GF-D8 (cell line): ENCODE data around the gene SLC6A6.

Experiments used
- DNase-seq: peaks from one replicate; lab custom pipeline; 2025; lab: John Stamatoyannopoulos, UW

SLC6A6 gene

DNA sequence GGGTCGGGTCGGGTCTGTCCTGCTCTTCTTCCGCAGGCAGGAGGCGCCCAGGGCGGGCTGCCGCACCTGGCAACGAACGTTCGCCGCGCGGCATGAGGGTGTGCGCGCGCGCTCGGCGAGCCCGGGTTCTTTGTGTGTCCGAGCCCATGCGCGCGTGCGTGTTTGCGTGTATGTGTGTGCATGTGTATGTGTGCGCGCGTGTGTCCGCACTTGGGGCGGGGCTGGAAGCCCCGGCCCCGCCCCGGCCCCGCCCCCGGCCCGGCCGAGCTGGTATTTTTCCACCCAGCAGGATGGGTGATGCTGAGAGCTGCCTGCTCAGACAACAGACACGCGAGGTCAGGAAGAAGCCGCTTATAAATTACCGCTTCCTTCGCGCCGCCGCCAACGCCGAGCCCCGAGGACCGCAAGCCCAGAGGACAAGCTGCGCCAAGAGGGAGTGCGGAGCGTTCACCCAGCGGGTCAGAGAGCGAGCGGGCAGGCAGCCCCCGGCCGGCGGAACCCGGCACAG lies at the start of gene SLC6A6:
SLC6A6 (plus strand) TSS at position 303 of the 508 bp plus-strand sequence. CDS start 41,029 bp downstream, outside the sequence.
- DNase-seq: peak; percentile 76

DNA sequence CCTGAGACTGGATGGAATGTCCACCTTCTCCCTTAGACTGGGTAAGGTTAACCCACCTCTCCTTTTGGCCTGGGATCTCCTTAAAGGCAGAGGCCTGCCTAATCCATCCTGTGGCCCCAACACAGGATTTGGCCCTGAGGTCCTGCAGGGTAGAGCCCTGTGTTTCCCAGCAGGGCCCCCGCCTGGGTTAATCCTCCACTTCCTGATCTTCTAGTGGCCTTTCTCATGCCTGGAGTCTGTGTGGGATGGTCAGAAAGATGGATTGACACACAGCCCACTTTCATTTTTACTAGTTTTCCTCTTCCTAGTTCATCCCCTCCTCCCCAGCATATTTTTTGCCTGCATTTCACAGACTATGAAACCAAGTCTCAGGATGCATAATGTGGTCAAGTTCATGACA lies 48.9 kb upstream of the SLC6A6 start:
- no peak for DNase-seq

DNA sequence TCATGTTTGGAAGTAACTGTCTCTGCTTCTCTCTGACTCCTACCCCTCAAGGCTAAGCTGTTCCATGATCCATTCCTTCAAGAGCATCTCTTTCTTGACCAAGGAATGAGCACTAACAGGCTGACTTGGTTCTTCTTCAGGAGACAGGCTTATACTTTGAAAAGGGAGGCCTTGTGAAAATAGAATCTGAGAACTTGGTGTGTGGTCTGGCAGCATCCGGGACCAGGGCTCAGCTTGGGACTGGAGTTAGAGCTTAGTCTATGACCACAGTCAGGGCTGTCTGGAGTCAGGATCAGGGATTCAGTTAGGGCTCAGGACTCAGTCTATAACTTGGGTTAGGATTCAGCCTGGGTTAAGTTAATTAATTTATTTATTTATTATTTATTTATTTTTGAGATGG lies 44.9 kb upstream of the SLC6A6 start:
- DNase-seq: no peak

DNA sequence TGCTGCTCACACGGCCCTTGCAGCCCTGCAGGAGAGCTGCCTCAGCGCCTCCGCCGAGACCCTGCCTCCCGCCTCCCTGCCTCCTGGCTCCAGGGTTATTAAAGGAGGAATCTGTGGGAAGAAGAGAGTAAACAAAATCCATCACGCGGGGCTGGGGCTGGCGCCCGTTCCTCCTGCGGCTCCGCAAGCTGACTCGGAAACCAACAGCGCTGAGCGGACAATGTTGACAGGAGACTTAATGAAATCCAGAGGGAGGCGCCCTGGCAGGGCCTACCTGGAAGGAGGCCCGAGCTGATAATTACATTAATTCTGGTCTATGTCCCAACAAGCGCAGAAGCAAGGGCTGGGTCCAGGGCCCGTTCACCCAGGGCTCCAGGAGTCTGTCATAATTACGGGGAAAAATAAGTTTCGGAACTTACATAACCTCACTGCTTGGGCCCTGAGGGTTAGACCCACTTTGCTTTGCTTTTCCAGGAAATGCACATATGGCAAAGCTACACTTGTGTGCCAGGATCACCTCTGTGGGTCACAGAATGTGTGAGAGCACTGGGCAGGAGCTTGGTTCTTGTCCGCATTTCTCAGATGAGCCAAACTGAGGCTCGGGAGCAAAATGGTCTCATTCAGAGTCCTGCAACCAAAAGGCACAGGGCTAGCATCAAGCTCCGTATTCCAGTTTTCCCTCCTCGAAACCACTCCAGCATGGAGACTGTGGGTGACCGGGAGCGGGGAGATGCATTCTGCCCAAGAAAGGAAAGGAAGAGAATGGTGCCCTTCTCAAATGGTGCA lies 43.8 kb upstream of the SLC6A6 start:
- DNase-seq: no peak

DNA sequence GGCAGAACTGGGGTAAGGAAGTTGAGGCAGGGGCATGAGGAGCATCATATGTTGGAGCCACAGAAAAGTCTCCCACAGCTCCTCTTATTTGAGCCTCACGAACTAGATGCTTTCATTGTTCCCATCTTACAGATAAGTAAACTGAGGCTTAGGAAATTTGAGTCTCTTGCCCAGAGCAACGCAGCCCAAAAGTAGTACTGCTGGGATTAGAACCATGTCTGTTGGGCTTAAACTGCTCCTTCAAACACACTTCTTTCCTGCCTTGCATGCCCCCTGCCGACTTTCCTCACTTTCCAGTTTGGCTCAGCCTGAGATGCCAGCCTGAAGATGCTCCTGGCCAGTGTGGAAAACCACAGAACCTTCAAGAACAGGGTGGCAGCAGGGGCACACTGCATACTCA lies 43.1 kb upstream of the SLC6A6 start:
- DNase-seq: no peak

DNA sequence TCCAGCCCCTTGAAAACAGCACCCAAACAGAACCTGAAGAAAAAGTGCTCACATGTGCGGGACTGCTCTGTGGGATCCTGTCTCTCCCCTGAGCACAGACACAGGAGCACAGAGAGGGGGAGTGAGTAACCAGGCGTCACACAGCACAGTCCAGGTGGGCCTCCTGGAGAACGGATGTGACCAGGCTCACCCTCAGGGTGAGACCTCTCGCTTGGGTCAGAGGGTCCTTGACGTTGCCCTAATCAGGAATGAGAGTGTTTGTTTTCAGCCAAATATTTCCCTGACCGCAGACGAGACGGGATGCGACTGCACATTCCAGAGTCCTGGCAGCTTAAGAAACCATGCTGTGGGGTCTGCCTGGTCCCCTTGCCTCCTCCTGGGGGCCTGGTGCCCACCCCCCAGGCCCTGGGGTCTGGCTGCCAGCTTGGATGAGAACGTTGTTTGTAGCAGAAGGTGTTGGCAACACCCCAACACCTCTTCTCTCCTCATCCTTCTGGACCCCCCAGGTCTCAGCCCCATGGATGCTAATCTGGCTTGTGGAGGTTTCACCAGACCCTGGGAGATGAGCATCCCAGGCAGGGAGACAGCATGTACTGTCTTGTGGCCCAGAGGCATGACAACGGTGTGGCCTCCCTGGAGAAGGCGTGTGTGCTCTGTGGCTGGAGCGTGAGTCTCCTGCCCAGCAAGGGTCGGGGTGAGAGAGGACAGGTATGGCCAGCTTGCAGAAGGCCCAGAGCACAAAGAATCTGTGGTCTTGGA lies 42.1 kb upstream of the SLC6A6 start:
- no peak for DNase-seq

DNA sequence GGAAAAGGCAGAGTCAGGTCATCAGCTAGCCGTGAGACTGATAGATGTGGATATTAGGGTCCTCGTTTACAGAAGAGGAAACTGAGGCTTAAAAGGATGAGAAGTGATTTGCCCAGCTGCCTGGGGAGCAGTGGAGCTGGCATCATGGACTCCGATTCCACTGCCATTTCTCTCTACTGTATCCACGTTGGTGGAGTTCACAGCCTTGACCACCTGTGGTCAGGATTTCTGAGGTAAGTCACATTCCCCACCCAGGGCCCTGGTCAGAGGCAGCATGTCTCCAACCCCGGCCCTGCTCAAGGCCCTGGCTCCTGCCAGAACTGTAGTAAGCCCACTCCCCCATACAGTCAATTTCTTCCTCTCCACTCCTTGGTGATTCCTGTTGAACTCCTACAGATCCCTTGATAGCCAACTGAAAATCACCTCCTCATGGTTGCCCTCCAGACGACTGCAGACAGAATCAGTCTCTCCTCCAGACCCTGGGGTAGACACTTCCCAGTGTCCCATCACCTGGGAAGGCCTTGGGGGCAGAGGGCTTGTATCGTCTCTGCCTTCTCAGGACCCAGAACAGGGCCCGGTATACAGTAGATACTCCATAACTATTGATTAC lies 41.2 kb upstream of the SLC6A6 start:
- no peak for DNase-seq

DNA sequence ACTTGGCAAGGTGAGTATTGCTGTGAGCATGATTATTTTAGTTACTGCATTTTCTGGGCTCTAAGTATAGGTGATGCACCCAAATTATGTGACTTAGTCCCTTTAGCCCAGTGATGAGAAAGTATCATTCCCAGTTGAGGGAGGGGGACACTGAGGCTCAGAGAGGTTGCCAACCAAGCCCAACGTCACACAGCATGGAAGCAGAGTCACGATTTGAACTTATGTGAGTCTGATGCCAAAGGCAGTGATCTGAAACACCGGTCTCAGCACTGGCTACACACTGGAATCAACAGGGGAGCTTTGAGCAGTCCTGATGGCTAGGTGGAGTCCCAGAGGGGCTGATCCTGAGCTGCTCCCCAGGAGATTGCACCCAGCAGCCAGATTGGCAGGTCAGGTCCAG lies 39.5 kb upstream of the SLC6A6 start:
- DNase-seq: no peak

DNA sequence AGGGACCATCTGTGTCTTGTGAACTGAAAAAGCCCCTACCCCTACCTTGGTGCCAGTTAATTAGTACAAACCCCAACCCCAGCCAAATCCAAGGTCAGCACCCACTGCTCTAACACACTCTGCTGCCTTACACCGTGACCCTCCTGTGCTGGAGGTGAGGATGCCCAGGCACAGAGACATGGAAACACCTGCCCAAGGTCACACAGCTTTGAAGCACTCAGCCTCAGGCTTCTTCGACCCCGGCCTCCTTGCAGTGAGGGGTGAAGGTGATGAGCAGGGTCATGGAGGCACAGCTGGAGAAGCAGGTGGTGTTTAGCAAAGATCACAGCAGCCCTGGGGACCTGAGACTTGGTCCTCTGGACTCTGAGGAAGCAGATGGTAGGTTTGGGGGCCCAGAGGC lies 39.0 kb upstream of the SLC6A6 start:
- DNase-seq: no peak

DNA sequence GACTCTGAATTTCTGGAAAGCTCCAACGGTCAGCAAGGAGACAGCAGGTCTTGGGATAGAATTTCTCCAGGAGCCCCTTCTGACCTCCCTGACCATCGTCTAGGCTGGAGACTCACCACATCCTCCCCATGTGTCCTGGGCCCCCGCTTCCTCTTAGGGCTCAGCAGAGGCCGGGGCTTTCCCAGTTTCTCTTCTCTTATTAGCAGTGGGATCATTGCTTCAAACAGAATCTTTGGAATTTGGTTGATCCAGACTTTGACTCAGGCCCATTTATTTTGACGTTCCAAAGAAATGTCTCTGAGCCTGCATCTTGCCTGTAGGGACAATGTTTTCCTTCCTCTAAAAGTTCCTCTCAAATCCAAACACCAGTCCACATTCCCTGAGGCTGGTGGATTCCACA lies 38.4 kb upstream of the SLC6A6 start:
- DNase-seq: no peak

DNA sequence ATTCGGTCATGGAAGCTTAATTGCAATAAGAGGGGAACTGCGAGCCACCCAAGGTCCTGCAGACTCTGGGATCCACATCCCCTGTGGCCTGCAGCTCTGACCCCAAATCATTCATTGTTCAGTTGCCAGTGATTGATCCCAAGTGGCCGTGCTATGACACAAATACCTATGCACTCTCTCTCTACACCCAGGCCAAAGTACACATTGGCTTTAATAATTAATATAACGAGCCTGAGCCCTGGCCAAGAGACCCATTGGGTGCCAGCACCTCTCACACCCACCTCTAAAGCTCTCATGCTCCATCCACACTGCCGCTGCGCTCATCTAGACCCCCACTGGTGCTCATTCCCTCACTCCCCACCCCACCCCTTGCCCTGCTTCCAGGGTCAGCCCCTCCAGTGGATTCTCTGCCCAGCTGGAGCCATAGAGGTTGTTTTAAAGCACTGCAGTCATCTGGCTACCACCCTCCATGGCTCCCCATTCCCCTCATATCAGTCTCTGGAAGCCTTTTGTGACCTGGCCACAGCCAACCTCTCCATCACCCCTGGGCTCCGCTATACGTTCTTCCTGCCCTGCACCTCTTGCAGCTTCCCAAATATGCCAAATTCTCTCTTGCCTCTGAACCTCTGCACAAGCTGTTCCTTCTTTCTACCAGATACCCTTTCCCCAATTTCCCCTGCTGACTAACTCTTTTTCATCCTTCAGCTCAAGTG lies 37.7 kb upstream of the SLC6A6 start:
- DNase-seq: no peak

DNA sequence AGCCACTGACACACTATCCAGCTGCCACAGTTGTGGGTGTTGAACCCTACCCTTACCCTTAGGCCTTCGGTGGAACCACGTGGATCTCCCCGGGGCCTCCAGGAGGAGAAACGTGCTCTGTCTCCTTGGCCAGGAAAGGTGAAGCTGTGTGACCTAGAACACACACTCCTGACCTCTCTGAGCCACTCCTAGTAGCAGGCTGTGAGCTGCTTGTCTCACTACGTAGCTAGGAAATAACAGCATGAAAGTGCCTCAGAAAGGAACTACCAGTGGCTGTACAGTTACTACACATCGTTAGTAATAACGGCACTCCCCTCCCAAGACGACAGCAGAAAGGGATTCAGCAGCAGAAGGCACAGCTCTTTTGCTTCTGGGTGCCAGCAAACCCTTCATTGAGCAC lies 36.2 kb upstream of the SLC6A6 start:
- no peak for DNase-seq

DNA sequence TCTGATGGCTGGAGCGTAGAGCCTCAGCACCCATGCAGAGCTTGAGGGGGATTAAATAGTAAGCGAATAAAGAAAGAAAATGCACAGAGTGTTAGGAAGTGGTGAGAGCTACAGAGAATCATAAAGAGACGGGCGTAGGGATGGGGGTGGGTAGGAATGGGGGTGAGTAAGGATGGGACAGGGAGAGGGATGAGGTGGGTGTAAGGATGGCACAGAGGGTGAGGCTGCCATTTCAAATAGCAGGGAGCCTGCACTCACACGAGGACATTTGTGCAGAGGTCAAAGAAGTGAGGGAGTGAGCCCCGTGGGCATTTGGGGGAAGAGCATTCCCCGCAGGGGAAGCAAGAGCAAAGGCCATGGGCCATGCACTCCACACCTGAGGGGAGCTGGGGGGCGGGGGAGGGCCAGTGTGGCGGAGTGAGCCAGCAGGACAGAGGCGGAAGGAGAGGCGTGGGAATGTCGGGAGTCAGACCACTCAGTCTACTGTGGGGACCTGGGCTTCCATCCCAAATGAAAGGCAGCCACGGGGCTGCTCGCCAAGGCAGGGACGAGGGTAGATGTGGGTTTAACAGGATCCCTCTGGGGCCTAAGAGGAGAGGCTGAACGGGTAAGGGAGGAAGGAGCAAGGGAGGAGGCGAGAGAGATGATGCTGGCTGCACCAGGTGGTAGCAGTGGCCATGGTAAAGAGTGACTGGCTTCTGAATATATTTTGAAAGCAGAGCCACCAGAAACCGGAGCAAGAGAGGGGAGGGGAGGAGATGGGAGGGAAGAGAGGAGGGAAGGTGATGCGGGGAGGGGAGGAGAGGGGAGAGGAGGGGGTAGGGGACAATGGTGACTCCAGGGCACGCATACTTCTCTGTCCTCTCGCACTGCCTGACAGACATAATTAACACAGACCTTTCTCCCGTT lies 35.2 kb upstream of the SLC6A6 start:
- DNase-seq: no peak

DNA sequence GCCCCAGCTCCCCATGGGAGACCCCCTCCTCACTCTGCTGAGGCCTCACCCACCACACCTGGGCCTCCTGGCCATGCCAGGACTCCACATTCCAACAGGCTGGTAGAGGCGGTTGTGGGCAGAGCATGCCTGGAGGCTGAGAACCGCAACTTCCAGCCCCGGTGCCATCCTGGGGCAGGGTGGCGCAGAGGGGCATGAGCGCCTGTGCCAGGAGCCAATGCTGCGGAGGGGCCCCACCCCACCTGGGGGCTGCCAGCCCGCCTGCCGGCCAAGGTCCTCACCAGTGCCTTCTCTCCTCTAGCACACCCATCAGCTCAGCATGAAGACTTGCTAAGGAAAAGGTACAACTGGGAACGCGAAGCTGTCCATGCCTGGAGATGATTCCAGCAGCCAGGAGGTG lies 34.3 kb upstream of the SLC6A6 start:
- DNase-seq: no peak

DNA sequence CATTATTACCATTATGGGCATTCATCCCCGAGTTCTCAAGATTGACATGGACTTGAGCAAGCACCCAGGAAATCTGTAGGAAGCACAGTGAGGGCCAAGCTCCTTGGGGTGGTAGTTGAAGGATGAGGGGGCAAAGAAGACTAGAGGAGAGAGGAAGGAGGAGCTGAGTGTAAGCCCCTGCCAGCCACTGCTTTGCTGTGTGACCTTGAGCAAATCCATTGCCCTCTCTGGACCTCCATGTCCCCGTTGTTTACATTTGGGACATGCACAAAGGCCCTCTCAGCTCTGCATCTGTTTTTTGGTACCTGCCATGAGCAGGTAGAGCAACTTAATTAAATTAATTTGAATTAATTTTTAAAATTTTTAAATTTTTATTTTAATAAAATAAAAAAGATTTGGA lies 33.5 kb upstream of the SLC6A6 start:
- DNase-seq: no peak

DNA sequence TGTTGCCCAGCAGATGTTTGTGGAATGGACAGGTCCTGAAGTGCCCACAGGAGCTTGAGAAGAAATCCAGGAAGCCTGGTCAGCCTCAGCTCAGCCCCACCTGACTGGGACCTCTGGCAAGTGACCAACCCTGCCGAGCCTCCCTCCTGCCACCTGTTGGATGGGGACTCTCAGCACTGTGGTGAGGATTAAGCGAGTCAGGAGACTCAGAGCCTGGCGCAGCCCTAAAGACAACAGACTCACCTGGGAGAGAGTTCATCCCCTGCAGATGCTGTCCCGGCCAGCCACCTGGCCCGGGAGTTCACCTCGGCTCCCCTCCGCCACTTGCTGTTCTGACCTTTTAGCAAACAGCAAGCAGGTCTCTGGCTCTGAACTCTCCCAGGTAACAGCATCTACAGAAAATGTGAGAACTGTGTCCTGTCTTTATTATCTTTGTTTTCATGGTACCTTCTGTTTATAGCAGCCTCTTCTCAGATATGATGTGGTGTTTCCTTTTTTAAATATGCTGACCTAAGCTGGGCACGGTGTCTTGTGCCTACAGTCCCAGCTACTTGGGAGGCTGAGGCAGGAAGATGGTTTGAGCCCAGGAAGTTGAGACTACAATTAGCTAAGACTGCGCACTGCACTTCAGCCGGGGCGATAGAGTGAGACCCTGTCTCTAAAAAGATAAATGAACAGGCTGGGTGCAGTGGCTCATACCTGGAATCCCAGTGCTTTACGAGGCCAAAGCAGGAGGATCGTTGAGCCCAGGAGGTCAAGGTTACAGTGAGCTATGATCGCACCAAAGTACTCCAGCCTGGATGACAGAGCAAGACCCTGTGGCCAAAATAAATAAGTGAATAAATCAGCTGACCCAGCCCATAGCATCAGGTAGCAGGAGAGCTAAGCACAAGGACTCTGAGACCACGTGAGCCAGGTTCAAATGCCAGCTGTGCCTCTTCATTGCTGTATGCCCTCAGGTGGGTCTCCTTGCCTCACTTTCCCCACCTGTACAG lies 32.4 kb upstream of the SLC6A6 start:
- DNase-seq: no peak

DNA sequence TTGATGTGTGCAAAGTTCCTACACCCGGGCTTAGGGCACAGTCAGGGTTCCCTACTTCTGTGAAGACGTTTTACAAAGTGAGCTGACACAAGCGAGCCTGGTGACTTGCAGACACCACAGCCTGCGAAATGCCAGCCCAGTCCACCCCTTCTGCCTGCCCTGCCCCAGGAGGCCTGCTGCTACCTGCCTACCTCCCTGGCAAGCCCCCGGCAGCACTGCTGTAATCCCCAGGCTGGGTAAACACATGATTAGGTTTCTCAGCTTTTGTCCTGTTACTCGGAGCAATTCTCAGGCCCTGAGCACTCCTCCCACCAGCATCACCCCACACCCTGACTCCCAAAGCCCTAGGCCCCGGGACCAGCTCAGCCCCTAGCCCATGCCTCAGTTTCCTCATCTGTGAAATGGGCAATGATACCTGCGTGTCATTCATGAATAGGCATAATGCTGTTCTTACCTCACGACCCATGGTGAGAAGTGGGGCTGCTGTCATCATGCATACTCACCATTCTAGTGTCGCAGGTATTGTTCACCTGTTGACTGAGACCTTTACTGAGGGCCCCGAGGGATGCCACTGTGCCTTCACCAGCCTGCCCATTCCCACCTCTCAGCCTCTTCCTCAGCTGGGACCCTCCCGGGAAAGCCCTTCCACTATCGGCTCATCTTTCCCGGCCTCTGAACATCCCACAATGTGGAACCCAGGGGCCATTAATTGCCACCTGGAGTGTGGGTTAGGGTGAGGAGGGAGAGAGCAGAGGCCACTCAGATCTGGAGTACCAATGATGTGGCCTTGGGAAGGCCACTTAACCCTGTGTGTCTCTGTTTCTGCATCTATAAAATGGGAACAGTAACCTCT lies 31.5 kb upstream of the SLC6A6 start:
- DNase-seq: no peak

DNA sequence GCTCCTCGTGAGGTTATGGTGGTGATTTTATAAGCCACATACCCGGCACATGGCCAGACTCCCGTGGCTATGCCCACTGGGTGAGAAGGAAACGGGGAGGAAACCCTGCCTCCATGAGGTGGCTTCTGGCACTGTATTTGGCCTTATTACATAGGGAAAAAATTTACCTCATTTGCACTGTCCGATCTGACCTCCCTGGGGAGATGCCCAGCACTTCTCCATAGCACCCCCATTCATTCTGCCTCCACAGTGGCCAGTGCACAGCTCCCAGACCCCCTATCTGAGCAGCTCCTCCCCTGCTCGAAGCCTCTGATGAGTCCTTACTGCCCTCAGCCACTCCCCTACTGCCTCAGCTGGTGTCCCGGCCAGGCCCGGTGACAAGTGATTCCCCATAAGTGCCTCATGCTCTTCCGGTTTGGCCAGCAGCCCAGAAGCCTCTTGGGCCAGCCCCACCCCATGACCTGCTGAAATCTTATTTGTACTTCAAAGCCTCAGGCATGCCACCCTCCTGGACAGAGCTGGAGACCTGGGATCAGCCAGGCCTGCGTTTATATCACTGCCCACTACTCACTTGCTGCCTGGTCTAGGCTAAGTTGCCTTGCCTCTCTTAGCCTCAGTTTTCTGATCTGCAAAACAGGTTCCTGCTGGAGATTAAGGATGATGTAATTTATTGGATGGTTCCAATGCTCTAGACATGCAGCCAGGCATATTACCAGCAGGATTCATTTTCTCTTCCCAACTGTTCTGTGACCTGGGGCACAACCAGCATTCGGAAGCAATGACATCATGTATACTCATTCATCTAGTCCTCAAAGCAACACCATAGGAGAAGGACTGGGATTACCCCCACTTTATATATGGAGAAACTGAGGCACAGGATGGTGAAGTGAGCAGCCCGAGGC lies 30.6 kb upstream of the SLC6A6 start:
- DNase-seq: peak; percentile 34
